Measurements from ENCODE around the gene CELF2. TPM values are rescaled to one million over a fixed set of nuclear protein-coding genes. Genes with fewer than 3 reads are reported as not detected.

Gene CELF2
- total RNA-seq, 2 donors from 2014 or later: 30.2 to 34.4 TPM

GRCh38 chr10:11285171-11285570 lies 267.5 kb downstream of the CELF2 start:
- H3K9me3 ChIP-seq: no peaks in the 10 kb centered on the region
- no peak for DNase-seq
- H3K27ac ChIP-seq: no peak overlapping the region
- H3K27me3 ChIP-seq: no peaks in the 10 kb centered on the region
- intact Hi-C loops (cut with DNase I): no loop called here
- no peaks in the 10 kb centered on the region for H3K4me1 ChIP-seq
- H3K4me3 ChIP-seq: no peak overlapping the region
- no peaks in the 10 kb centered on the region for H3K36me3 ChIP-seq
- no peak overlapping the region for H3K9ac ChIP-seq (ENCODE audit: low read depth in 2 of 2, low read length in 2 of 2)
- TF ChIP-seq, protein P1, sequence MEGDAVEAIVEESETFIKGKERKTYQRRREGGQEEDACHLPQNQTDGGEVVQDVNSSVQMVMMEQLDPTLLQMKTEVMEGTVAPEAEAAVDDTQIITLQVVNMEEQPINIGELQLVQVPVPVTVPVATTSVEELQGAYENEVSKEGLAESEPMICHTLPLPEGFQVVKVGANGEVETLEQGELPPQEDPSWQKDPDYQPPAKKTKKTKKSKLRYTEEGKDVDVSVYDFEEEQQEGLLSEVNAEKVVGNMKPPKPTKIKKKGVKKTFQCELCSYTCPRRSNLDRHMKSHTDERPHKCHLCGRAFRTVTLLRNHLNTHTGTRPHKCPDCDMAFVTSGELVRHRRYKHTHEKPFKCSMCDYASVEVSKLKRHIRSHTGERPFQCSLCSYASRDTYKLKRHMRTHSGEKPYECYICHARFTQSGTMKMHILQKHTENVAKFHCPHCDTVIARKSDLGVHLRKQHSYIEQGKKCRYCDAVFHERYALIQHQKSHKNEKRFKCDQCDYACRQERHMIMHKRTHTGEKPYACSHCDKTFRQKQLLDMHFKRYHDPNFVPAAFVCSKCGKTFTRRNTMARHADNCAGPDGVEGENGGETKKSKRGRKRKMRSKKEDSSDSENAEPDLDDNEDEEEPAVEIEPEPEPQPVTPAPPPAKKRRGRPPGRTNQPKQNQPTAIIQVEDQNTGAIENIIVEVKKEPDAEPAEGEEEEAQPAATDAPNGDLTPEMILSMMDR (IDR thresholded peaks at IDR 0.05): no peak

DNA sequence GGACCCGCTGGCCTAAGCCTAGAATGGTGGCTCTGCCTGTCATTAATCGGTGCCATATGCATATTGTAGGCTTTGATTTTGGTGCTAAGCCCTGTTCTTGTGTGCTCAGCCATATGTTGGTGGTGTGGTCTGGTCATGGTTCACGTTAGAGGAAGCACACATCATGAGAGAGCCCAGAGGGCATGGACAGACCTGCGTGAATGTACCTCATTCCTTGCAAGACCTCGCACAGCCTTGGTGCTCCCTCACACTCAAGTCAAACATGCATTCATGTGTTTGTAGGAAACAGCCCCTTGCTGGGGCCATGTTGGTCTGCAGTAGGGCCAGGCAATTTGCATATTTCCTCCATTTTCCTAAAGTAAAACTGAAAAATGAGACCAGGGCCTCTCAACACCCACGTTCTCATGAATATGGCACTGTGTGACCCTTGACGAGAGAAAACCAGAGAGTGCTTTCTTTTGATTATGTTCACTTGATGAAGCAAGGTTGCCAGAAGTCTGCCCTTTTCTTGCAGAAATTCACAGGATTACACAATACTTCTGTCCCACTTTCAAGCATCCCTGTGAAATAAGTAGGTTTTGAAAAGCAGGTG lies 268.7 kb downstream of the CELF2 start:
- Histone ChIP-seq H3K4me1 (no peaks in the 10 kb centered on the region), H3K4me3 (no peak overlapping the region), H3K9me3 (no peaks in the 10 kb centered on the region), H3K27me3 (no peaks in the 10 kb centered on the region), H3K36me3 (no peaks in the 10 kb centered on the region), H3K27ac (no peak overlapping the region), H3K9ac (ENCODE audit: low read depth in 2 of 2, low read length in 2 of 2) (no peak overlapping the region)
- intact Hi-C loops (cut with DNase I): no loop called here
- TF ChIP-seq, protein P1 (IDR thresholded peaks at IDR 0.05): no peak
- DNase-seq: no peak

DNA sequence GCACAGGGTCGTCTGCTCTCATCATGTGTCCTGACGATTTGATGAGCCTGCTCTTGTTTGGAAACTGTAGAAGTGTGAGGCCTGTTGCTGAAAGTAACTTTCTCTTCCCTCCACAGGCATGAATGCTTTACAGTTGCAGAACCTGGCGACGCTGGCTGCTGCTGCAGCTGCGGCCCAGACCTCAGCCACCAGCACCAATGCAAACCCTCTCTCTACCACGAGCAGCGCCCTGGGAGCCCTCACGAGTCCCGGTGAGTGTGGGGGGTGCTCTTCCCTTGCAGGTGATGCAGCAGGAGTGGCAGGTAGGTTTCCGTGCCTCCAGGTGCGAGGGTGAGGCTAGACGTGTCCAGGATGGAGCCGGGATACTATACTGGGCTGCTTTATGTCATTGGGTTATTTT lies 270.6 kb downstream of the CELF2 start:
- TF ChIP-seq, protein P1 (IDR thresholded peaks at IDR 0.05): no peak
- no peaks in the 10 kb centered on the region for H3K27me3 ChIP-seq
- H3K4me1 ChIP-seq: no peaks in the 10 kb centered on the region
- no peak overlapping the region for H3K4me3 ChIP-seq
- intact Hi-C loops (cut with DNase I): no loop called here
- no peak overlapping the region for H3K27ac ChIP-seq
- no peak overlapping the region for H3K9ac ChIP-seq (ENCODE audit: low read depth in 2 of 2, low read length in 2 of 2)
- no peak for DNase-seq
- H3K9me3 ChIP-seq: no peaks in the 10 kb centered on the region
- H3K36me3 ChIP-seq: peaks cover 3% of the 10 kb centered on the region

- Histone ChIP-seq H3K36me3 (peaks cover 3% of the 10 kb centered on the region), H3K4me3 (no peak overlapping the region), H3K4me1 (no peaks in the 10 kb centered on the region), H3K9ac (ENCODE audit: low read depth in 2 of 2, low read length in 2 of 2) (no peak overlapping the region), H3K27ac (no peak overlapping the region), H3K27me3 (no peaks in the 10 kb centered on the region), H3K9me3 (no peaks in the 10 kb centered on the region)
- TF ChIP-seq, protein P1 (IDR thresholded peaks at IDR 0.05): no peak
- DNase-seq: no peak
- intact Hi-C loops (cut with DNase I): no loop called here
These were observed 272.7 kb downstream of the CELF2 start for GRCh38 chr10:11290156-11290890.

- H3K9ac ChIP-seq (ENCODE audit: low read depth in 2 of 2, low read length in 2 of 2): no peak overlapping the region
- no peaks in the 10 kb centered on the region for H3K4me1 ChIP-seq
- no peaks in the 10 kb centered on the region for H3K9me3 ChIP-seq
- H3K27ac ChIP-seq: no peak overlapping the region
- no peak for DNase-seq
- no peak overlapping the region for H3K4me3 ChIP-seq
- H3K36me3 ChIP-seq: peaks cover 3% of the 10 kb centered on the region
- intact Hi-C loops (cut with DNase I): no loop called here
- no peaks in the 10 kb centered on the region for H3K27me3 ChIP-seq
- TF ChIP-seq, protein P1 (IDR thresholded peaks at IDR 0.05): no peak
These were observed 275.1 kb downstream of the CELF2 start for GRCh38 chr10:11292576-11293302.

Data from colonic mucosa (tissue), 4 donors.